Adrenal gland (tissue), 5 donors: ENCODE results near the gene ABCE1.

Source experiments
- POLR2A ChIP-seq, 2 donors: fragments of 450-650 bp; IDR thresholded peaks; one replicate each; pipeline ENCODE4 v1.6.1; 2017; ENCODE audit warnings: antibody characterized with exemption in 2 of 2, mild to moderate bottlenecking in 2 of 2, moderate library complexity in 1 of 2
- TF ChIP-seq, protein P1 (sequence below), 6 experiments: fragments of 450-650 bp in 4 of 6; fragments of 200-600 bp in 2 of 6; sonication (generic) in 1 of 6; IDR thresholded peaks; 1 replicate in 5 of 6; 2 replicates in 1 of 6; pipeline versions ENCODE4 v1.5.1 to v1.8.0; 2016 to 2021; ENCODE audit warnings: antibody characterized with exemption in 6 of 6, mild to moderate bottlenecking in 2 of 6, moderate library complexity in 1 of 6
- donor health status: DM: no; HTN: no; CAD: no.

DNA sequence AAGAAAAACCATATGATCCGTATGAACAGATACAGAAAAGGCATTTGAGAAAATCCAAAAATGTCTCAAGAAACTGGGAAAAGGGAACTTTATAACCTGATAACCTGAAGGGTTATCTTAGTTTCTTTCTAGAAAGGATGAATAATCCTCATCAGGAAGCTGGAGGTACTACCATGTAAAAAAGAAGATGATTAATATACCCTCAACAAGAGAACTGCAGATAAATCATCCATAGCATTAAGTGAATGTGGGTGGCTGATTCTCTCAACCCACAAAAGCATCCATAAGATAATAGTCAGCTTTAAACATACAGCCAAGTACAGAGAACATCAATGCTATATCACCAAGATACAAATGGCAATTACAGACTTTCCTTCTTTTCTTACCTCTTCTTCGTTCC, 26.6 kb upstream of the ABCE1 start:
- TF ChIP-seq, protein P1, sequence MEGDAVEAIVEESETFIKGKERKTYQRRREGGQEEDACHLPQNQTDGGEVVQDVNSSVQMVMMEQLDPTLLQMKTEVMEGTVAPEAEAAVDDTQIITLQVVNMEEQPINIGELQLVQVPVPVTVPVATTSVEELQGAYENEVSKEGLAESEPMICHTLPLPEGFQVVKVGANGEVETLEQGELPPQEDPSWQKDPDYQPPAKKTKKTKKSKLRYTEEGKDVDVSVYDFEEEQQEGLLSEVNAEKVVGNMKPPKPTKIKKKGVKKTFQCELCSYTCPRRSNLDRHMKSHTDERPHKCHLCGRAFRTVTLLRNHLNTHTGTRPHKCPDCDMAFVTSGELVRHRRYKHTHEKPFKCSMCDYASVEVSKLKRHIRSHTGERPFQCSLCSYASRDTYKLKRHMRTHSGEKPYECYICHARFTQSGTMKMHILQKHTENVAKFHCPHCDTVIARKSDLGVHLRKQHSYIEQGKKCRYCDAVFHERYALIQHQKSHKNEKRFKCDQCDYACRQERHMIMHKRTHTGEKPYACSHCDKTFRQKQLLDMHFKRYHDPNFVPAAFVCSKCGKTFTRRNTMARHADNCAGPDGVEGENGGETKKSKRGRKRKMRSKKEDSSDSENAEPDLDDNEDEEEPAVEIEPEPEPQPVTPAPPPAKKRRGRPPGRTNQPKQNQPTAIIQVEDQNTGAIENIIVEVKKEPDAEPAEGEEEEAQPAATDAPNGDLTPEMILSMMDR (IDR thresholded peaks at IDR 0.05) = no peak
- no peak for TF ChIP-seq POLR2A (IDR thresholded peaks at IDR 0.05)
